ENCODE data around the gene OCA2.

OCA2 gene

DNA sequence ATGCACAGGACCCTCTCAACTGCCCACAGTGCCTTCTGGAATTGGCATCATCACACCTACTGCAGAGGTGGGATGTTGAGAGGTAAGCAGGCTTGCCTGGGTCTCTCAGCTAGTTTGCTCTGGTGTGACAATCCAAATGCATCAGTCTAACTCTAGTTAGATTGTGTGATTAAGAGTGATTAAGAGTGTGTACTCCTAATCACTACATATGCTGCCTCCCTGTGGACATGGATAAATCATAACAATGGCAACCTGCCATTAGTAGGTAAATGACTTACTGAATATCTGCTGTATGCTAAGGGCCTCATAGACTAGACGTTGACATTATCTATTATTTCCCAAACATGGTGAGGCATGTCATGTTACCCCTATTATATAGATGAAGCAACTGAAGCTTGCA lies 342.1 kb downstream of the OCA2 start:
- no peaks in the 10 kb centered on the region for H3K36me3 ChIP-seq (ENCODE audit: insufficient read depth, low read length)
- no peaks in the 10 kb centered on the region for H3K4me1 ChIP-seq (ENCODE audit: insufficient read depth, low read length)
- no CpG with 5 or more reads among the region's 1 CpG for WGBS

GRCh38 chr15:27752691-27753090 lies 346.4 kb downstream of the OCA2 start:
- no peak overlapping the region for H3K27ac ChIP-seq (ENCODE audit: low read depth, low read length)
- H3K9me3 ChIP-seq (ENCODE audit: insufficient read depth, low read depth, low read length), result no peaks in the 10 kb centered on the region
- WGBS, result 89% methylated on average over 4 of the region's 4 CpGs
- H3K27me3 ChIP-seq (ENCODE audit: insufficient read depth, low read length), result no peaks in the 10 kb centered on the region
- H3K4me1 ChIP-seq (ENCODE audit: insufficient read depth, low read length), result peaks cover 14% of the 10 kb centered on the region
- no peak overlapping the region for H3K9ac ChIP-seq (ENCODE audit: low read depth, low read length)
- H3K36me3 ChIP-seq (ENCODE audit: insufficient read depth, low read length), result no peaks in the 10 kb centered on the region
- no peak overlapping the region for H3K4me3 ChIP-seq (ENCODE audit: low read length)

More for the DNA sequence above, 342.1 kb downstream of the OCA2 start:
- Histone ChIP-seq H3K9ac (ENCODE audit: low read depth, low read length) (no peak overlapping the region), H3K27me3 (ENCODE audit: insufficient read depth, low read length) (no peaks in the 10 kb centered on the region), H3K9me3 (ENCODE audit: insufficient read depth, low read depth, low read length) (no peaks in the 10 kb centered on the region), H3K27ac (ENCODE audit: low read depth, low read length) (no peak overlapping the region), H3K4me3 (ENCODE audit: low read length) (no peak overlapping the region)

DNA sequence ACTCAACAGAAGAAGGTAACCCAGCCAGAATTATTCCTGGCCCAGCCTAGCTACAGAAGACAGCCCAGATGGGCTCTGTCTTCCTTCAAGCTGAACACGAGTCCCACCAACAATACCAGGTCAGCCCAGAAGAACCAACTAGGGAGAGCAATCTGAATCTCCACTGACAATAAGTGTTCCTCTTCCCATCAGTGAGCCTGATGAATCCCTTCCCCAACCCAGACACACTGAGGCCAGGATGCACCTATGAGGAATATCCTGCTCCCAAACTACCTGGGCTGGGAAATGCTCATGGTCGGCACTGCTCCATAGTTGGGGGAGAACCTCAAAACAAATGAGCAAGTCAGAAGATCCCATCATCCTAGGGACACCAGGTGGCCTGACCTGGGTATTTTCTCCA lies 351.1 kb downstream of the OCA2 start:
- Histone ChIP-seq H3K9ac (ENCODE audit: low read depth, low read length) (no peak overlapping the region), H3K4me1 (ENCODE audit: insufficient read depth, low read length) (peaks cover 17% of the 10 kb centered on the region), H3K36me3 (ENCODE audit: insufficient read depth, low read length) (no peaks in the 10 kb centered on the region), H3K27ac (ENCODE audit: low read depth, low read length) (no peak overlapping the region), H3K27me3 (ENCODE audit: insufficient read depth, low read length) (no peaks in the 10 kb centered on the region), H3K4me3 (ENCODE audit: low read length) (no peak overlapping the region), H3K9me3 (ENCODE audit: insufficient read depth, low read depth, low read length) (no peaks in the 10 kb centered on the region)
- WGBS, result 95% methylated on average over 2 of the region's 2 CpGs

DNA sequence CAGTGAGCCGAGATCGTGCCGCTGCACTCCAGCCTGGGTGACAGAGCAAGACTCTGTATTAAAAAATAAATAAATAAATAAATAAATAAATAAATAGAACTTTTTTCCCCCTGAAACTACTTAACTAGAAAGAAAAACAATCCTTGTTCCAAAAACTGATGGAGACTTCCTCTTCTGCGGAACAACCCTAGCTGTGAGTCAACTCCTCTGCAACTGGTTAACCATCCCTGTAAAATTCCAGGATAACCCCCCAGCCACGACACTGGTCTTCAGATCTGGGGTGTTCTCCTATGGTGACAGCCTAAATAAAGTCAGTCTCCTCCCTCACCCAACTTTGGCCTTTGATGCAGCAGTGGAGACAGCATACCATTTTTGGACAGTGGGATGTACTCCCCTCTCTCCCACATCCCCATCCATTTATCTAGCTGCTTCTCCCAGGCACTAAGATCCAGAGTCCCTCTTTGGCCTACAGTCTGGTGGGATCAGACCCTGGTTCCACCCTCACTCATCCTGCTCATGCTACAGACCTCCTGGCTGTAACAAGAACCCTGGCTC lies 352.6 kb downstream of the OCA2 start:
- Histone ChIP-seq H3K9ac (ENCODE audit: low read depth, low read length) (no peak overlapping the region), H3K36me3 (ENCODE audit: insufficient read depth, low read length) (no peaks in the 10 kb centered on the region), H3K27ac (ENCODE audit: low read depth, low read length) (no peak overlapping the region), H3K4me3 (ENCODE audit: low read length) (no peak overlapping the region), H3K9me3 (ENCODE audit: insufficient read depth, low read depth, low read length) (no peaks in the 10 kb centered on the region), H3K27me3 (ENCODE audit: insufficient read depth, low read length) (no peaks in the 10 kb centered on the region), H3K4me1 (ENCODE audit: insufficient read depth, low read length) (peaks cover 17% of the 10 kb centered on the region)
- 95% methylated on average over 4 of the region's 5 CpGs for WGBS

DNA sequence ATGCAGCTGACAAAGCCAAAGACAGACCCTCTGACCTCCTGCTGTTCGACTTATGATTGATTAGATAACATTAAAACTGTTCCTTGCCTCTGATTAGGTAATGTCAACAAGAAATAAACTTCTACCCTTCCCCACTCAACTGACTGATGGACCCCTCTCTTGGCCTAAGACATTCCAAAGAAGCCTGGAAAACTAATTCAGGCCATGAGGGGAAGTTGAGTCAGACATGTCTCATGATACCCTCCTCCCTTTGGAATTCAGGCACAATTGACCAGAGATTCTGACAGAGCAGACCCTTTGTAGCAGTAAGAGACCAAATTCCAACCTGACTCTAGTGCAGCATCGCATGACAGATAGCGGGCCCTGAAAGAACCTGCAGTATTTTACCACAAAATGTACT lies 354.5 kb downstream of the OCA2 start:
- peaks cover 13% of the 10 kb centered on the region for H3K4me1 ChIP-seq (ENCODE audit: insufficient read depth, low read length)
- no peaks in the 10 kb centered on the region for H3K36me3 ChIP-seq (ENCODE audit: insufficient read depth, low read length)
- 87% methylated on average over 3 of the region's 3 CpGs for WGBS
- H3K9me3 ChIP-seq (ENCODE audit: insufficient read depth, low read depth, low read length), result no peaks in the 10 kb centered on the region
- no peak overlapping the region for H3K27ac ChIP-seq (ENCODE audit: low read depth, low read length)
- H3K9ac ChIP-seq (ENCODE audit: low read depth, low read length), result no peak overlapping the region
- no peaks in the 10 kb centered on the region for H3K27me3 ChIP-seq (ENCODE audit: insufficient read depth, low read length)
- no peak overlapping the region for H3K4me3 ChIP-seq (ENCODE audit: low read length)

- no peak overlapping the region for H3K27ac ChIP-seq (ENCODE audit: low read depth, low read length)
- no peak overlapping the region for H3K9ac ChIP-seq (ENCODE audit: low read depth, low read length)
- no peaks in the 10 kb centered on the region for H3K9me3 ChIP-seq (ENCODE audit: insufficient read depth, low read depth, low read length)
- WGBS, result 92% methylated on average over 8 of the region's 8 CpGs
- no peak overlapping the region for H3K4me3 ChIP-seq (ENCODE audit: low read length)
- H3K4me1 ChIP-seq (ENCODE audit: insufficient read depth, low read length), result 0 out of 2 replicates have a peak, but pooled peaks cover 3% of the 10 kb centered on the region
- H3K36me3 ChIP-seq (ENCODE audit: insufficient read depth, low read length), result no peaks in the 10 kb centered on the region
- no peaks in the 10 kb centered on the region for H3K27me3 ChIP-seq (ENCODE audit: insufficient read depth, low read length)
Observed at GRCh38 chr15:27743638-27744037, 355.5 kb downstream of the OCA2 start.

DNA sequence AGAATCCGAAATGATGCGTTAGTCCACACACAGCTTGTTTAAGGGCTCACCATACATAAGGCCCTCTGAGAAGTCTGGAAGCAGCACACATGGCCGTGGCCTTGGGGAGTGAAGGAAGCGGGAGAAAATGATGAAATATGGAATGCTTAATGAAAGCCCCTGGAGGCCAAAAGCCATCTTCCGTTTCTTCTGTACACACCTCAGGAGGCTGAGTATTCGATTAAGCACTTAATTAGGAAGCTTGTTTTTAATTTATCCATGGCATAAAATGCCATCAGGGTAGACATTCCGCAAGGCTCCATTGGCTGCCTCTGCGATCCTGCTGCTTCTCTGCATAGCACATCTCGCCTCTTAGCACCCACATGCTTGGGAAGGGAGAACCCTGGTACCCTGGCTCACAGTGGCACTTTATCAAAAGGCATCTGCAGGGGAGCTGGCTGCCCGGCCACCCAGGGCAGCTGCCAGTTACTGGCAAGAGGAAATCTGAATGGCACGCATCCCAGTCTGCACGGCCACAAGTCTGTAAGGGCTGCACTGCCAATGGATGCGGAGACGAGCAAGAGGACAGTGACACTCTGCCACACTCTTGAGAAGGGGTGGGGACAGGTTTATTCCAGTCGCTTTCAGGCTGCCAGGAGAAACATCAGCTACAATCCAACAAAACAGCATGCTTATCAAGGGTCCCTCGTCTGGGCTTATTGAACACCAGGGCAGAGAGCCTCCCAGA lies 356.2 kb downstream of the OCA2 start:
- Histone ChIP-seq H3K27ac (ENCODE audit: low read depth, low read length) (no peak overlapping the region), H3K27me3 (ENCODE audit: insufficient read depth, low read length) (no peaks in the 10 kb centered on the region), H3K36me3 (ENCODE audit: insufficient read depth, low read length) (no peaks in the 10 kb centered on the region), H3K4me3 (ENCODE audit: low read length) (no peak overlapping the region), H3K4me1 (ENCODE audit: insufficient read depth, low read length) (0 out of 2 replicates have a peak, but pooled peaks cover 3% of the 10 kb centered on the region), H3K9me3 (ENCODE audit: insufficient read depth, low read depth, low read length) (no peaks in the 10 kb centered on the region), H3K9ac (ENCODE audit: low read depth, low read length) (no peak overlapping the region)
- WGBS, result 95% methylated on average over 16 of the region's 16 CpGs

- 95% methylated on average over 8 of the region's 8 CpGs for WGBS
- no peak overlapping the region for H3K27ac ChIP-seq (ENCODE audit: low read depth, low read length)
- H3K4me1 ChIP-seq (ENCODE audit: insufficient read depth, low read length), result 0 out of 2 replicates have a peak, but pooled peaks cover 3% of the 10 kb centered on the region
- H3K27me3 ChIP-seq (ENCODE audit: insufficient read depth, low read length), result no peaks in the 10 kb centered on the region
- H3K4me3 ChIP-seq (ENCODE audit: low read length), result no peak overlapping the region
- no peaks in the 10 kb centered on the region for H3K36me3 ChIP-seq (ENCODE audit: insufficient read depth, low read length)
- no peak overlapping the region for H3K9ac ChIP-seq (ENCODE audit: low read depth, low read length)
- no peaks in the 10 kb centered on the region for H3K9me3 ChIP-seq (ENCODE audit: insufficient read depth, low read depth, low read length)
Observed at GRCh38 chr15:27741226-27741860, 357.8 kb downstream of the OCA2 start.

DNA sequence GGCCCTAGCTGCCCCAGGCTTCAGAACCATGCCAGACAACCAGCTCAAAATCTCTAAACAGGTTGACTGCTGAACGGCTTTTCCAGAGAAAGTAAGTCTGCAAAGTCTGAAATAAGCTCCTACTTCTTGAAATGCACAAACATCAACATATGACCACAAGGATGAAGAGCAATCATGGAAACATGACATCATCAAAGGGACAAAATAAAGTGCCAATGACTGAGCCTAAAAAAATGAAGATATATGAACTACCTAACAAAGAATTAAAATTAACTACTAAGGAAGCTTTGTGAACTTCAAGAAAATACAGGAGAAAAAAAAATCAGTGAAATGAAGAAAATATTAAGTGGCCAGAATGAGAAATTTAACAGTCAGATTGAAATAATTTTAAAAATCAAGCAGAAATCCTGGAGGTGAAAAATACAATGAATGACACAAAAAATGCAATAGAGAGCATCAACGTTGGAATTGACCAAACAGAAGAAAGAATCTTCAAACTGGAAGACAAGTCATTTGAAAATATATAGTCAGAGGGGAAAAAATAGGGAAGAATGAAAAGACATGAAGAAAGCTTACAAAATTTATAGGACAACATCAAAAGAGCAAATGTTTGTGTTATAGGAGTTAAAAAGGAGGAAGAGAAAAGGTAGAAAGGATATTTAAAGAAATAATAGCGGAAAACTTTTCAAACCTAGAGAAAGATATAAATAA lies 364.2 kb downstream of the OCA2 start:
- Histone ChIP-seq H3K27me3 (ENCODE audit: insufficient read depth, low read length) (no peaks in the 10 kb centered on the region), H3K9ac (ENCODE audit: low read depth, low read length) (no peak overlapping the region)
- WGBS, result 90% methylated on average over 2 of the region's 3 CpGs

GRCh38 chr15:27731776-27732175 lies 367.3 kb downstream of the OCA2 start:
- Histone ChIP-seq H3K9me3 (ENCODE audit: insufficient read depth, low read depth, low read length) (peaks cover 14% of the 10 kb centered on the region), H3K4me1 (ENCODE audit: insufficient read depth, low read length) (no peaks in the 10 kb centered on the region), H3K9ac (ENCODE audit: low read depth, low read length) (no peak overlapping the region), H3K27ac (ENCODE audit: low read depth, low read length) (no peak overlapping the region), H3K36me3 (ENCODE audit: insufficient read depth, low read length) (no peaks in the 10 kb centered on the region), H3K4me3 (ENCODE audit: low read length) (no peak overlapping the region), H3K27me3 (ENCODE audit: insufficient read depth, low read length) (no peaks in the 10 kb centered on the region)
- 90% methylated on average over 1 of the region's 1 CpG for WGBS

More for the DNA sequence above, 364.2 kb downstream of the OCA2 start:
- Histone ChIP-seq H3K4me1 (ENCODE audit: insufficient read depth, low read length) (no peaks in the 10 kb centered on the region), H3K4me3 (ENCODE audit: low read length) (no peak overlapping the region), H3K27ac (ENCODE audit: low read depth, low read length) (no peak overlapping the region), H3K9me3 (ENCODE audit: insufficient read depth, low read depth, low read length) (peaks cover 14% of the 10 kb centered on the region), H3K36me3 (ENCODE audit: insufficient read depth, low read length) (no peaks in the 10 kb centered on the region)

- Histone ChIP-seq H3K36me3 (ENCODE audit: insufficient read depth, low read length) (no peaks in the 10 kb centered on the region), H3K9me3 (ENCODE audit: insufficient read depth, low read depth, low read length) (peaks cover 13% of the 10 kb centered on the region), H3K9ac (ENCODE audit: low read depth, low read length) (no peak overlapping the region), H3K27me3 (ENCODE audit: insufficient read depth, low read length) (no peaks in the 10 kb centered on the region), H3K27ac (ENCODE audit: low read depth, low read length) (no peak overlapping the region), H3K4me1 (ENCODE audit: insufficient read depth, low read length) (no peaks in the 10 kb centered on the region), H3K4me3 (ENCODE audit: low read length) (no peak overlapping the region)
Observed at GRCh38 chr15:27730868-27731267, 368.2 kb downstream of the OCA2 start.

Measured in HUES64 (cell line).